ENCODE results near the gene WDR86. TPM values are rescaled to one million over a fixed set of nuclear protein-coding genes. Genes with fewer than 3 reads are reported as not detected.

WDR86 gene
- total and polyA plus RNA-seq, 2 of the 8 experiments (the other 6 are each of a cell fraction or from before 2014, with no cell fraction given): 12.7 to 15.8 TPM

- no peak for TF ChIP-seq KDM5A (IDR thresholded peaks at IDR 0.05; ENCODE audit: low read length)
- no peak for TF ChIP-seq YY1 (IDR thresholded peaks at IDR 0.05; ENCODE audit: low read depth, low read length)
Measured at GRCh38 chr7:151348970-151349369, 60.9 kb downstream of the WDR86 start (continued).
